Measurements from ENCODE around the gene IRS1.

Gene IRS1

GRCh38 chr2:226756131-226756530, 43.5 kb downstream of the IRS1 start:
- no peak for DNase-seq (ENCODE audit: low read depth)

DNA sequence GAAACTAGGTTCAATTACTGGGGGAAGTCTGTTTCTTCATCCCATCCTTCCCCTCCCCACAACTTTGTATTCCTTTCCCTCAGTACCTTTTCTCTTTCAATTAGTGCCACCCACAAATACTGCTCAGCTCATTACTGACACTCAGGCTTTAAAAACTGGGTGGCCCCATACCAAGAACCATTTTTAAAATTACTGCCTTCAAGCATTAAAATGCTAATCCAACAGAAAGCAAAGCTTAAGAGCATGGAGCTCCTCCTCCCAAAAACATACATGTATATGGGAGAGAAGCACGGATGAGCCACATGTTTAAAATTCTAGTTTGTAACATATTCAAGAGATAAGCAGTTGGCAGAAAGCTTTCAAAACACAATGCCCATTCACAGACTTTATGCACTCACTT, 44.0 kb downstream of the IRS1 start:
- DNase-seq (ENCODE audit: low read depth), result no peak

GRCh38 chr2:226754821-226755604, 44.6 kb downstream of the IRS1 start:
- no peak for DNase-seq (ENCODE audit: low read depth)

DNA sequence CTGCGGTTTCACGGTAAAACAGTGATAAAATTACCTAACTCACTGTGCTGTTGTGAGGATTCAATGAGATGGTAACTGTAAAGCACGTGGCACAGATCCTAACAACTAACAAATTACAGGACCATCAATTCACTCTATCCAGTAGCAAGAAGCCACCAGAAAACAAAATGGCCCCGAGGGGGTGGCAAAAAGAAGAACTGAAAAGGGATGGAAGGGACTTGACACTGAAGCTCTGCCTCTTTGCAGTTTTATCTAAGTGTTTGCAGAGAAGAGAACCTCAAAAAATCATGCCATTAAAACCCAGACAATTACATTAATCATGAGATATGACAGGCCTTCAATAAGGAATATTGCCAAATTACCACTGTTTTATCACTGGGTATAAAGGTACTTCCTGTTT, 46.7 kb downstream of the IRS1 start:
- no peak for DNase-seq (ENCODE audit: low read depth)

DNA sequence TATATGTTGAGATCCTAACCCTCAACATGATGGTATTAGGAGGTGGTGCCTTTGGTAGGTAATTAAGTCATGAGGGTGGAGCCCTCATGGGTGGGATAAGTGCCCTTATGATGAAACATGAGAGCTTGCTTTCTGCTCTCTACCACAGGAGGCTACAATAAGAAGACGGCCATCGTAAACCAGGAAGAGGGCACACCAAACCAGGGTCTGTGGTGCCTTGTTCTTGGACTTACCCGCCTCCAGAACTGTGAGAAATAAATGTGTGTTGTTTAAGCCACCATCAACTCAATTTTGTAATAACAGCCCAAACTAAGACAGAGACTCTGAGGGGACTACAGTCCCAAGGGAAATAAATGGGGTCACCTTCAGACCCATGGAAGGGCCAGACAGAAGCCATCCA, 52.3 kb downstream of the IRS1 start:
- no peak for DNase-seq (ENCODE audit: low read depth)

DNA sequence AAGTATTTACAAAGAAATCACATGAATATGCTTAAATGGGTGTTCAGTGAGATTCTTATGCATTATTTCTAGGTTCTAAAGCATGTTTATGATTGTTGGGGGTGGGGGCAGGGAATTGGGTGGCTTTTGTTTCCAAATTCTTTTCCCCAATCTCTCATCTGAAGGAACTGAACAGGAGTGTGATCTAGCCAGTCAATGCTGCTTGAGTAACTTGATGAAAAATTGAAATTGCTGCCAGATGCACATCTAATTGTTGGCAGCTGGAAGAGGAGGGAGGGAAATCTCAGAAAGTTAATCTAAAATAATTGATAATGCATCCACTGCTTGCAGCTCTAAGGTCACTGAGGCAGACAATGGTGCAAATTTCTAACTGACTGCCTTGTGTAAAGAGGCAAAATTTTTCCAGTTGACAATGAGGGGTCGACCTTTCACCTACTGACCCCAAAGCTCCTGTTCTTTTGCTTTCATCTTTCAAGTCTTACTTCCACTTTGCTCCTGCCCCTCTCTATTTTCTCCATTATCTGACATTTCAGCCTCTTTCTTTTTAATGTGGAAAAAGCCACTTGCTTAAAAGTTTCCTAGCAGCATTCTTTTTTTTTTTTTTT, 53.3 kb downstream of the IRS1 start:
- no peak for DNase-seq (ENCODE audit: low read depth)

- no peak for DNase-seq (ENCODE audit: low read depth)
Observed at GRCh38 chr2:226743915-226744314, 55.7 kb downstream of the IRS1 start.

DNA sequence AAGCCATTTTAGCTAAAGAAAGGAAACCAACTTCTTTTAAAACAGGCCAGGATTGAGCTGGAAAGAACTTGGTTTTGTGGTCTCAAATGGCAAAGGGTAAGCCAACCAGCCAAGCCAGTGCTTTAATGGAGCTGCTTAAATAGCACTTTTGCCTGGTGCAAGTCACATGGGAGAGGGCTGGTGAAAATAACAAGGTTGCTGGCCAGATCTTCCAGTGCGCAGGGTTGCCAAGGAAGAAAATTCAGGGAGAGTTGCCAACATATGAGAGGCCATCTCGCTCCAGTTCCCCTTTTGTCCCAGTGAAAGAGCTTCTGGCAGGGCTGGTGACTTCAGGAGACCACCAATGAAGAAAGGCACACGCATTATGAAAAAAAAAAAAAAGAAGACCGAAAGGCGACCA, 57.3 kb downstream of the IRS1 start:
- no peak for DNase-seq (ENCODE audit: low read depth)

DNA sequence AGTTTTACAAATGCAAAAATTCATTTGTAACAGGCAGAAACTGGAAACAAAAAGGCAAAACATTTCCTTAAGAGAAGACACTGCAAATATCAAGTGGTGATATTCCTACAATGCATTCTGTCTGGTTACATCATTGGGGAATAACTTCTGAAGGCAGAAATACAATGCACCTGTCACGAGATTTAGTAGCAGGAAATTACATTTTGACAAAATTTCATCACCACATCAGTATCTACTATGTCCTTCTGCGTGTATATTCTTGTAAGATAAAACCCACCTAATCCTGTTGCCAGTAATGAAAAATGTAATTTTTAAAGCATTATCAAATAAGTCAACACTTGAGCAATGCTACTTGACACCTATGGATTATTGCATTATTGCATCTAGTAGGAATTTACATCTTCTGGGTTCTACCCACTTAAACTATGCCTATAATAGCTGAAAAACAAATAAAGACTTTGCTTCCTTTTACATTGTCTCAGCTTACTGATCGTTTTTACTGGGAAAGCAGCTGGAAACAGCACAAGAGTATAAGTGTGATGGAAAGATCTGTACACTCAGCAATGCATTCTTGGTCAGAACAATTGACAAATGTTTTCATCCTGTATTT, 59.5 kb downstream of the IRS1 start:
- no peak for DNase-seq (ENCODE audit: low read depth)

- no peak for DNase-seq (ENCODE audit: low read depth)
Observed at GRCh38 chr2:226739545-226740030, 60.0 kb downstream of the IRS1 start.

GRCh38 chr2:226738821-226739544, 60.6 kb downstream of the IRS1 start:
- DNase-seq (ENCODE audit: low read depth), result no peak

DNA sequence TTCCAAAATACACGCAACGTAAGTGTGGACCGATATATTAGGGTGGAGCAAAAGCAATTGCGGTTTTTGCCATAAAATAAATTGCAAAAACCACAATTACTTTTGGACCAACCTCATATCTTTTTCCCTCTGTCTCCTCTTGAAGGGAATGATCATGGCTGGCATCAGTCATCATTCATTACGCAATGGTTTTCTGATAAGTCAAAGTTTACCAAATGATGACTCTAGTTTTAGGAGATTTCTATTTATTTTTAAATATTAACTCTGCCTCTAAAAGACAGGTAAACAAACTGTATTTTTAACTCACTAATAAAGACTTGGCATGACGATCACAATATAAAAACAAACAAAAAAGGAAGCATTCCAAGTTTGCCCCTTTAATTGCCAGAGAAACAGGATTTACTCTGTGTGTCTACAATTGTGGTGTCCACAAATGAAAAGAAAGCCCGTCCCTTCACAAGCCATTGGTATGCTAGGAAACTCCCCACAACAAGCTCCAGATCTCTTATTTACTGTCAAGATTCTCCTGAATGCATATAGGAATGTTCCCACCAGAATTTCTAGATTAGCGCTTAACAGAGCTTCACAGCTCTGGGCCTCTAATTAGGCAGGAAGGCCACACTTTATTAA, 61.3 kb downstream of the IRS1 start:
- DNase-seq (ENCODE audit: low read depth), result no peak

GRCh38 chr2:226736382-226736781, 63.2 kb downstream of the IRS1 start:
- DNase-seq (ENCODE audit: low read depth), result no peak

DNA sequence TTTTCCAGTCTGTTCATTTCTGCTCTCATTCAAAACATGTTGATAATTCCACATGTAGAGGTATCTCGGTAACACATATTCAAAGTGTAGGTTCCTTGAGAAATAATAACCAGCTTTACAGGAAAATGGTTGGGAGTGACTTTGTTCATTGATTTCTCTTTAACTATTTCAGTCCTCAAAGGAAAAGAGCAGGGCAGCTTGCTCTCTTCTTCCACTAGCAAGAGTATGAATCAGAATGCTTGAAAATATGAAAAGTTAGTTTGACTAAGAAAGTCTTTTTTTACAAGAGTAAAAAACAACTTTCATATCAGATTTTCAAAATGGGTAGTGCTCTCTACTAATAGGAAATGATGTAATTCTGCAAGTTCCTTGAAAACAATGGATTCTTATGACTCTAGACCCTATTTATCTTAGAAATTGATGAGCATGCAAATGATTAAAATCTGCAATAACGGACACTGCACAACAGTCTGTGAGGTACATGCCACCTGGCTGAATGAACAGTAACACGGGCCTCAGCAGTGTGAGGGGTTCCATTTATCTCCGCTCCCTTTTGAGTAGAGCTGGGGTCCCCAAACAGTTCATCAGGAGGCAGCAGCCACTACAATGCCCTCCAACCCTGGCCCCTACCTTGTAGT, 65.6 kb downstream of the IRS1 start:
- no peak for DNase-seq (ENCODE audit: low read depth)

GRCh38 chr2:226733189-226733858, 66.3 kb downstream of the IRS1 start:
- no peak for DNase-seq (ENCODE audit: low read depth)

- no peak for DNase-seq (ENCODE audit: low read depth)
Observed at GRCh38 chr2:226732478-226733188, 67.0 kb downstream of the IRS1 start.

DNA sequence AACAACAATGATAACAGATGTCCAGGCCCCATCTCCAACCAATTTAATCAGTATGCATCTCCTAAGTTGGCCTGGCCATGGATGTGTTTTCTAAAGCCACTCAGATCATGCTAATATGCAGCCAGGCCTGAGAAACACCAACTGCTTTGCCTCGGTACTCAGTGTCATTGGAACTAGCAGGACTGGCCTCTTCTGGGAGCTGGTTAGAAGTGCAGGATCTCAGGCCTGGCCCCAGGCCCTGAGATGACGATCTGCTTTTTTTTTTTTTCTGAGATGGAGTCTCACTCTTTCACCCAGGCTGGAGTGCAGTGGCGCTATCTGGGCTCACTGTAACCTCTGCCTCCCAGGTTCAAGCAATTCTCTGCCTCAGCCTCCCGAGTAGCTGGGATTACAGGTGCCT, 69.1 kb downstream of the IRS1 start:
- DNase-seq (ENCODE audit: low read depth), result no peak

- DNase-seq (ENCODE audit: low read depth), result no peak
Observed at GRCh38 chr2:226728996-226729395, 70.6 kb downstream of the IRS1 start.

DNA sequence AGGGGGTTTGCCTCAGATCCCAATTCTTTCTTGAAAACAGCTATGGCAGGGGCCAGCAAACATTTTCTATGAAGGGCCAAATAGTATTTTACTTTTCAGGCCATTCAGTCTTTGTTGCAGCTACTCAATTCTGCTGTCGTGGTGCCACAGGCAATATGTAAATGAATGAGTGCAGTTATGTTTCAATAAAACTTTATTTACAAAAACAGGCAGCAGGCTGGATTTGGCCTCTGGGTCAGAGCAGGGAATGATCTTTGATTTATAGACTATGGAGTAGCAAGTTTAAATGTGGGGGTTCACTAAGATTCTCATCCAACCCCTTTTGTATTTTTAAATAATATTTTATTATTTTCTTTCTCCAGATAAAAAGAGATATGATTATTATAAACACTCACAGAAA, 72.4 kb downstream of the IRS1 start:
- DNase-seq (ENCODE audit: low read depth), result no peak

GRCh38 chr2:226726546-226726945, 73.1 kb downstream of the IRS1 start:
- no peak for DNase-seq (ENCODE audit: low read depth)

Measured in activated T-cell treated with anti-CD3 and anti-CD28 coated beads for 48 hours (primary cell).